K562 (cell line): Measurements from ENCODE around the gene TUBA4B. TPM values are rescaled to one million over a fixed set of nuclear protein-coding genes. Genes with fewer than 3 reads are reported as not detected.

Experiments
- ATF2 ChIP-seq: sonication (generic); formaldehyde crosslinking; IDR thresholded peaks from 2 replicates; pipeline ENCODE4 v1.8.1; 2022; ENCODE audit warnings: missing genetic modification reagents
- BMI1 ChIP-seq: fragments of 150-350 bp; IDR thresholded peaks from 2 replicates; pipeline ENCODE4 v1.6.1; 2014; ENCODE audit warnings: low read length
- CBX1 ChIP-seq: sonication (generic); IDR thresholded peaks from 2 replicates; pipeline ENCODE4 v1.6.1; 2016; ENCODE audit warnings: antibody characterized with exemption, low read depth, mild to moderate bottlenecking
- DNMT1 ChIP-seq: fragments of 450-650 bp; IDR thresholded peaks from 2 replicates; pipeline ENCODE4 v1.6.1; 2016; ENCODE audit warnings: antibody characterized with exemption, mild to moderate bottlenecking
- ETV6 ChIP-seq, 3 experiments: fragments of 150-350 bp in 1 of 3; sonication (generic) in 1 of 3; formaldehyde crosslinking in 1 of 3; IDR thresholded peaks; 2 replicates each; pipeline versions ENCODE4 v1.6.1 to v1.8.0; 2014 to 2022; ENCODE audit warnings: borderline replicate concordance in 2 of 3, low read depth in 2 of 3, antibody characterized with exemption in 1 of 3, low read length in 1 of 3, mild to moderate bottlenecking in 1 of 3, missing genetic modification reagents in 1 of 3
- FOXK1 ChIP-seq: sonication (generic); formaldehyde crosslinking; IDR thresholded peaks from 2 replicates; pipeline ENCODE4 v1.8.0; 2022; ENCODE audit warnings: missing genetic modification reagents, mild to moderate bottlenecking, borderline replicate concordance
- HDAC1 ChIP-seq, 2 experiments: fragments of 450-650 bp; IDR thresholded peaks; 2 replicates each; pipeline ENCODE4 v1.6.1; 2016 to 2017; ENCODE audit warnings: inconsistent platforms in 1 of 2, mild to moderate bottlenecking in 1 of 2, moderate library complexity in 1 of 2
- HDAC2 ChIP-seq: fragments of 450-650 bp; IDR thresholded peaks from 2 replicates; pipeline ENCODE4 v1.6.1; 2016; ENCODE audit warnings: mild to moderate bottlenecking
- HNRNPLL ChIP-seq: fragments of 200-400 bp; formaldehyde crosslinking; IDR thresholded peaks from 2 replicates; pipeline ENCODE4 v1.6.1; 2017; ENCODE audit warnings: low read length, low read depth, mild to moderate bottlenecking; ENCODE audit not compliant: poor library complexity, severe bottlenecking
- KAT2B ChIP-seq: IDR thresholded peaks from one replicate; pipeline ENCODE4 v1.6.1; 2012; ENCODE audit warnings: low read depth, mild to moderate bottlenecking, control low read depth, inconsistent platforms, low read length, moderate library complexity
- KAT8 ChIP-seq: fragments of 450-650 bp; IDR thresholded peaks from 2 replicates; pipeline ENCODE4 v1.6.1; 2016; ENCODE audit warnings: low read depth, mild to moderate bottlenecking
- KDM5B ChIP-seq: fragments of 200-600 bp; sonication (generic); IDR thresholded peaks from 2 replicates; pipeline ENCODE4 v1.6.1; 2012; ENCODE audit warnings: low read depth, mild to moderate bottlenecking, moderate library complexity, low read length, control low read depth, inconsistent platforms; ENCODE audit not compliant: insufficient replicate concordance
- L3MBTL2 ChIP-seq: fragments of 450-650 bp; IDR thresholded peaks from 2 replicates; pipeline ENCODE4 v1.6.1; 2016; ENCODE audit warnings: mild to moderate bottlenecking, moderate library complexity
- MAX ChIP-seq: sonication (generic); formaldehyde crosslinking; IDR thresholded peaks from 2 replicates; pipeline ENCODE4 v1.9.0; 2022; ENCODE audit warnings: mild to moderate bottlenecking, missing genetic modification reagents
- NRF1 ChIP-seq, 2 experiments: fragments of 450-650 bp; IDR thresholded peaks in 1 of 2; conservative IDR thresholded peaks in 1 of 2; 2 replicates each; pipeline ENCODE4 v1.6.1; 2014; ENCODE audit warnings: mild to moderate bottlenecking in 2 of 2
- POLR2H ChIP-seq: IDR thresholded peaks from 2 replicates; pipeline ENCODE4 v1.6.1; 2016; ENCODE audit warnings: missing genetic modification characterization, low read depth, mild to moderate bottlenecking, control low read depth, missing compliant biosample characterization, moderate library complexity
- SP2 ChIP-seq: IDR thresholded peaks from 2 replicates; pipeline ENCODE4 v1.6.1; 2011; ENCODE audit warnings: mild to moderate bottlenecking, low read depth, low read length, moderate library complexity; ENCODE audit not compliant: poor library complexity, severe bottlenecking; ENCODE audit errors: extremely low read depth
- TCF7 ChIP-seq: sonication (generic); IDR thresholded peaks from 2 replicates; pipeline ENCODE4 v1.6.1; 2016; ENCODE audit warnings: antibody characterized with exemption, borderline replicate concordance
- TEAD4 ChIP-seq, 2 experiments: sonication (generic) in 1 of 2; formaldehyde crosslinking in 1 of 2; IDR thresholded peaks; 2 replicates each; pipeline versions ENCODE4 v1.6.1 to v1.8.0; 2012 to 2022; ENCODE audit warnings: borderline replicate concordance in 1 of 2, inconsistent platforms in 1 of 2, low read length in 1 of 2, mild to moderate bottlenecking in 1 of 2, missing genetic modification reagents in 1 of 2
- THRAP3 ChIP-seq: fragments of 450-650 bp; IDR thresholded peaks from 2 replicates; pipeline ENCODE4 v1.6.1; 2016; ENCODE audit warnings: mild to moderate bottlenecking, inconsistent platforms, borderline replicate concordance
- ZMIZ1 ChIP-seq, 2 experiments: fragments of 150-350 bp in 1 of 2; IDR thresholded peaks; 2 replicates each; pipeline ENCODE4 v1.6.1; 2012 to 2016; ENCODE audit warnings: low read depth in 2 of 2, low read length in 2 of 2, mild to moderate bottlenecking in 1 of 2, moderate library complexity in 1 of 2
- ZNF24 ChIP-seq: fragments of 450-650 bp; IDR thresholded peaks from 2 replicates; pipeline ENCODE4 v1.6.1; 2016
- ZNF3 ChIP-seq: fragments of 250-450 bp; sonication (Bioruptor Pico); IDR thresholded peaks from 2 replicates; pipeline ENCODE4 v1.5.0; 2021; ENCODE audit warnings: mild to moderate bottlenecking, moderate library complexity
- polyA plus RNA-seq, 8 experiments: library from polyadenylated mRNA; depleted of rRNA in 4 of 8; stranded (reverse) in 5 of 8; unstranded in 3 of 8; fragments of >200 nt; fragmentation: Nextera tagmentation in 2 of 8; fragmentation: Illumina TruSeq in 1 of 8; extraction: Ambion mirVana in 2 of 8; extraction: Trizol in 1 of 8; gene quantifications; 2 replicates each; pipeline versions ENCODE4 v1.2.1 to v1.2.3, GENCODE V29; 2011 to 2014; ENCODE audit warnings: inconsistent platforms in 1 of 8, missing spikeins in 1 of 8
- total RNA-seq, 7 experiments: library from RNA; depleted of rRNA in 6 of 7; stranded (reverse); fragments of >200 nt in 6 of 7; fragmentation: Illumina TruSeq in 2 of 7; extraction: Trizol in 2 of 7; gene quantifications; 2 replicates each; pipeline versions ENCODE4 v1.2.1 to v1.2.3, GENCODE V29; 2011 to 2021; ENCODE audit warnings: low replicate concordance in 1 of 7

The TUBA4B gene
- total and polyA plus RNA-seq, 9 of the 15 experiments (the other 6 are each of a cell fraction or from before 2014, with no cell fraction given): 0.04 TPM; not detected in 8

GRCh38 chr2:219245148-219245898 is 7.7 kb upstream of the TUBA4B start, which contains the start of the genes GLB1L and STK16 (continued):
- peak; percentile 90 for TF ChIP-seq KDM5B
- TF ChIP-seq SP2: no peak
- TF ChIP-seq KAT2B: no peak
- TF ChIP-seq CBX1: no peak; the same call in 1 of the 2 replicates
- TF ChIP-seq POLR2H (tag): peak; percentile 69
- TF ChIP-seq BMI1: no peak
- TF ChIP-seq ZNF3: no peak
- peak; percentile 48; the same call in 1 of the 2 replicates for TF ChIP-seq FOXK1 (CRISPR knock-in tag)
- TF ChIP-seq HNRNPLL: no peak
- no peak for TF ChIP-seq TCF7
- TF ChIP-seq TEAD4 (IDR thresholded peaks at IDR 0.05; ENCODE audit: low read length): no peak
- TF ChIP-seq TEAD4 (CRISPR knock-in tag; IDR thresholded peaks at IDR 0.05; ENCODE audit: borderline replicate concordance): no peak
- no peak for TF ChIP-seq DNMT1
- no peak for TF ChIP-seq NRF1 (conservative IDR thresholded peaks at IDR 0.05 in 1 of 2, IDR thresholded peaks at IDR 0.05 in 1 of 2)
- no peak for TF ChIP-seq ZNF24
- no peak for TF ChIP-seq KAT8
- peak; percentile 77 for TF ChIP-seq MAX
- no peak for TF ChIP-seq HDAC2
- TF ChIP-seq ETV6 (IDR thresholded peaks at IDR 0.05; ENCODE audit: borderline replicate concordance in 1 of 2, low read depth in 2 of 2, low read length in 1 of 2): no peak
- no peak for TF ChIP-seq ETV6 (CRISPR knock-in tag; IDR thresholded peaks at IDR 0.05; ENCODE audit: borderline replicate concordance)
- no peak for TF ChIP-seq ZMIZ1 (IDR thresholded peaks at IDR 0.05; ENCODE audit: low read depth in 2 of 2, low read length in 2 of 2)
- peak; percentile 56 for TF ChIP-seq L3MBTL2
- TF ChIP-seq HDAC1 (IDR thresholded peaks at IDR 0.05): peak in 1 of 2 experiments; percentile 82; a peak in 2 of 4 replicates
- TF ChIP-seq ATF2 (CRISPR knock-in tag): no peak
- TF ChIP-seq THRAP3: no peak
